Liver (tissue), 9 donors: Measurements from ENCODE around the gene CYB561D2. TPM values are rescaled to one million over a fixed set of nuclear protein-coding genes. Genes with fewer than 3 reads are reported as not detected.

Source experiments
- DNase-seq: peaks from one replicate; pipeline ENCODE4 v3.0.0-alpha.2; 2017; ENCODE audit warnings: low spot score
- H3K27ac ChIP-seq, 2 donors: one replicate each; pipeline ENCODE4 v1.7.0; 2013; ENCODE audit warnings: inconsistent platforms in 2 of 2, low read length in 2 of 2, control low read depth in 1 of 2, low read depth in 1 of 2, mild to moderate bottlenecking in 1 of 2
- H3K27me3 ChIP-seq, 4 donors: one replicate each; pipeline versions ENCODE4 v1.6.1 to v1.7.0; 2013; ENCODE audit warnings: low read length in 3 of 4, inconsistent platforms in 1 of 4, mild to moderate bottlenecking in 1 of 4, moderate library complexity in 1 of 4; ENCODE audit not compliant: control insufficient read depth in 4 of 4, insufficient read depth in 4 of 4
- H3K36me3 ChIP-seq, 4 donors: one replicate each; pipeline versions ENCODE4 v1.6.1 to v1.7.0; 2013; ENCODE audit warnings: low read length in 3 of 4, mild to moderate bottlenecking in 3 of 4, low read depth in 1 of 4, moderate library complexity in 1 of 4; ENCODE audit not compliant: control insufficient read depth in 4 of 4, insufficient read depth in 3 of 4
- H3K4me1 ChIP-seq, 4 donors: one replicate each; pipeline versions ENCODE4 v1.6.1 to v1.7.0; 2013; ENCODE audit warnings: low read length in 3 of 4, mild to moderate bottlenecking in 3 of 4, moderate library complexity in 1 of 4; ENCODE audit not compliant: control insufficient read depth in 4 of 4, insufficient read depth in 4 of 4
- H3K4me3 ChIP-seq, 3 donors: one replicate each; pipeline versions ENCODE4 v1.6.1 to v1.7.0; 2013; ENCODE audit warnings: low read length in 3 of 3, control low read depth in 1 of 3, low read depth in 1 of 3, mild to moderate bottlenecking in 1 of 3
- H3K9ac ChIP-seq, 2 donors: one replicate each; pipeline ENCODE4 v1.7.0; 2013; ENCODE audit warnings: low read length in 2 of 2, mild to moderate bottlenecking in 2 of 2, moderate library complexity in 2 of 2, control low read depth in 1 of 2, low read depth in 1 of 2
- H3K9me3 ChIP-seq, 4 donors: one replicate each; pipeline versions ENCODE4 v1.6.1 to v1.7.0; 2013; ENCODE audit warnings: low read length in 3 of 4; ENCODE audit not compliant: control insufficient read depth in 4 of 4
- ATF3 ChIP-seq: IDR thresholded peaks from 2 replicates; pipeline ENCODE4 v1.6.1; 2016; ENCODE audit warnings: antibody characterized with exemption
- EGR1 ChIP-seq, 2 donors: IDR thresholded peaks; 2 replicates each; pipeline ENCODE4 v1.6.1; 2016 to 2018; ENCODE audit warnings: antibody characterized with exemption in 2 of 2, low read depth in 2 of 2
- FOXA1 ChIP-seq: IDR thresholded peaks from 2 replicates; pipeline ENCODE4 v1.6.1; 2016; ENCODE audit warnings: antibody characterized with exemption
- FOXA2 ChIP-seq: IDR thresholded peaks from 2 replicates; pipeline ENCODE4 v1.6.1; 2016; ENCODE audit warnings: antibody characterized with exemption
- GABPA ChIP-seq, 2 donors: IDR thresholded peaks in 1 of 2; conservative IDR thresholded peaks in 1 of 2; 2 replicates each; pipeline ENCODE4 v1.6.1; 2016; ENCODE audit warnings: antibody characterized with exemption in 2 of 2, mild to moderate bottlenecking in 1 of 2, moderate library complexity in 1 of 2
- HNF4A ChIP-seq, 2 donors: conservative IDR thresholded peaks; 2 replicates each; pipeline ENCODE4 v1.6.1; 2016; ENCODE audit warnings: antibody characterized with exemption in 2 of 2, mild to moderate bottlenecking in 2 of 2
- HNF4G ChIP-seq: IDR thresholded peaks from 2 replicates; pipeline ENCODE4 v1.6.1; 2016; ENCODE audit warnings: antibody characterized with exemption
- JUND ChIP-seq, 2 donors: IDR thresholded peaks; 2 replicates each; pipeline ENCODE4 v1.6.1; 2016; ENCODE audit warnings: antibody characterized with exemption in 2 of 2
- NR2F2 ChIP-seq: IDR thresholded peaks from 2 replicates; pipeline ENCODE4 v1.6.1; 2016; ENCODE audit warnings: antibody characterized with exemption
- RAD21 ChIP-seq, 2 donors: IDR thresholded peaks; 2 replicates each; pipeline ENCODE4 v1.6.1; 2016; ENCODE audit warnings: antibody characterized with exemption in 2 of 2, mild to moderate bottlenecking in 2 of 2
- REST ChIP-seq: IDR thresholded peaks from 2 replicates; pipeline ENCODE4 v1.6.1; 2016; ENCODE audit warnings: antibody characterized with exemption, mild to moderate bottlenecking
- RXRA ChIP-seq, 2 donors: IDR thresholded peaks; 2 replicates each; pipeline ENCODE4 v1.6.1; 2017 to 2018; ENCODE audit warnings: antibody characterized with exemption in 2 of 2, mild to moderate bottlenecking in 1 of 2
- SP1 ChIP-seq: IDR thresholded peaks from 2 replicates; pipeline ENCODE4 v1.6.1; 2018; ENCODE audit warnings: antibody characterized with exemption, mild to moderate bottlenecking
- TAF1 ChIP-seq: conservative IDR thresholded peaks from 2 replicates; pipeline ENCODE4 v1.6.1; 2016; ENCODE audit warnings: antibody characterized with exemption, mild to moderate bottlenecking
- YY1 ChIP-seq: IDR thresholded peaks from 2 replicates; pipeline ENCODE4 v1.6.1; 2016; ENCODE audit warnings: antibody characterized with exemption, mild to moderate bottlenecking
- ZBTB33 ChIP-seq: IDR thresholded peaks from 2 replicates; pipeline ENCODE4 v1.6.1; 2016; ENCODE audit warnings: antibody characterized with exemption
- WGBS: extraction: QIAGEN DNeasy Blood & Tissue Kit; methylation state at CpG from one replicate; pipeline ENCODE4 v1.1.7; 2013; 5-methylcytosine and 5-hydroxymethylcytosine counted together
- polyA plus RNA-seq, 2 donors: library from polyadenylated mRNA; stranded (reverse) in 1 of 2; unstranded in 1 of 2; fragments of 200-250 nt in 1 of 2; fragments of >200 nt in 1 of 2; fragmentation: Nextera tagmentation in 1 of 2; extraction: Ambion mirVana in 1 of 2; gene quantifications; one replicate each; pipeline versions ENCODE4 v1.2.1 to v1.2.3, GENCODE V29; 2013 to 2015
- total RNA-seq, 2 donors: library from RNA; depleted of rRNA; stranded (reverse); fragments of >200 nt; gene quantifications; one replicate each; pipeline ENCODE4 v1.2.3, GENCODE V29; 2014
- TF ChIP-seq, protein P1 (sequence below): fragments of 150-350 bp; IDR thresholded peaks from 2 replicates; pipeline ENCODE4 v1.5.1; 2017; ENCODE audit warnings: improper control_type of control experiment, low read depth, low read length; ENCODE audit not compliant: missing input control
- TF ChIP-seq, protein P2 (sequence below): IDR thresholded peaks from 2 replicates; pipeline ENCODE4 v1.6.1; 2016; ENCODE audit warnings: antibody characterized with exemption
- donor health status: healthy.
- donor health status: healthy.
- donor health status: healthy.
- donor health status: healthy.
- donor health status: healthy.

The CYB561D2 gene
- total and polyA plus RNA-seq, 4 donors = 12.3 to 28.2 (median 22.1) TPM

- Histone ChIP-seq H3K27ac (no peak overlapping the region), H3K36me3 (peaks cover 0 to 10% (median 2%) of the 10 kb centered on the region in 4 donors), H3K4me3 (no peak overlapping the region), H3K9ac (no peak overlapping the region), H3K9me3 (no peaks in the 10 kb centered on the region), H3K4me1 (peaks cover 9 to 24% (median 20%) of the 10 kb centered on the region in 4 donors), H3K27me3 (no peaks in the 10 kb centered on the region)
- no peak for DNase-seq
- no peak for TF ChIP-seq GABPA (IDR thresholded peaks at IDR 0.05 in 1 of 2, conservative IDR thresholded peaks at IDR 0.05 in 1 of 2)
- TF ChIP-seq FOXA1 = no peak
- no peak for TF ChIP-seq EGR1 (IDR thresholded peaks at IDR 0.05; ENCODE audit: low read depth in 2 of 2)
- TF ChIP-seq, protein P1, sequence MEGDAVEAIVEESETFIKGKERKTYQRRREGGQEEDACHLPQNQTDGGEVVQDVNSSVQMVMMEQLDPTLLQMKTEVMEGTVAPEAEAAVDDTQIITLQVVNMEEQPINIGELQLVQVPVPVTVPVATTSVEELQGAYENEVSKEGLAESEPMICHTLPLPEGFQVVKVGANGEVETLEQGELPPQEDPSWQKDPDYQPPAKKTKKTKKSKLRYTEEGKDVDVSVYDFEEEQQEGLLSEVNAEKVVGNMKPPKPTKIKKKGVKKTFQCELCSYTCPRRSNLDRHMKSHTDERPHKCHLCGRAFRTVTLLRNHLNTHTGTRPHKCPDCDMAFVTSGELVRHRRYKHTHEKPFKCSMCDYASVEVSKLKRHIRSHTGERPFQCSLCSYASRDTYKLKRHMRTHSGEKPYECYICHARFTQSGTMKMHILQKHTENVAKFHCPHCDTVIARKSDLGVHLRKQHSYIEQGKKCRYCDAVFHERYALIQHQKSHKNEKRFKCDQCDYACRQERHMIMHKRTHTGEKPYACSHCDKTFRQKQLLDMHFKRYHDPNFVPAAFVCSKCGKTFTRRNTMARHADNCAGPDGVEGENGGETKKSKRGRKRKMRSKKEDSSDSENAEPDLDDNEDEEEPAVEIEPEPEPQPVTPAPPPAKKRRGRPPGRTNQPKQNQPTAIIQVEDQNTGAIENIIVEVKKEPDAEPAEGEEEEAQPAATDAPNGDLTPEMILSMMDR = no peak
- TF ChIP-seq HNF4G = no peak
- TF ChIP-seq, protein P2, sequence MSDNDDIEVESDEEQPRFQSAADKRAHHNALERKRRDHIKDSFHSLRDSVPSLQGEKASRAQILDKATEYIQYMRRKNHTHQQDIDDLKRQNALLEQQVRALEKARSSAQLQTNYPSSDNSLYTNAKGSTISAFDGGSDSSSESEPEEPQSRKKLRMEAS = no peak
- TF ChIP-seq RAD21 (IDR thresholded peaks at IDR 0.05) = no peak
- TF ChIP-seq FOXA2 = no peak
- TF ChIP-seq YY1 = no peak
- TF ChIP-seq ZBTB33 = no peak
- TF ChIP-seq NR2F2 = no peak
- TF ChIP-seq JUND (IDR thresholded peaks at IDR 0.05) = no peak
- TF ChIP-seq HNF4A (conservative IDR thresholded peaks at IDR 0.05) = no peak
- no peak for TF ChIP-seq TAF1
- no peak for TF ChIP-seq SP1
- WGBS = 98% methylated on average over 4 of the region's 4 CpGs
Measured at GRCh38 chr3:50314816-50315215, 35.8 kb upstream of the CYB561D2 start.

DNA sequence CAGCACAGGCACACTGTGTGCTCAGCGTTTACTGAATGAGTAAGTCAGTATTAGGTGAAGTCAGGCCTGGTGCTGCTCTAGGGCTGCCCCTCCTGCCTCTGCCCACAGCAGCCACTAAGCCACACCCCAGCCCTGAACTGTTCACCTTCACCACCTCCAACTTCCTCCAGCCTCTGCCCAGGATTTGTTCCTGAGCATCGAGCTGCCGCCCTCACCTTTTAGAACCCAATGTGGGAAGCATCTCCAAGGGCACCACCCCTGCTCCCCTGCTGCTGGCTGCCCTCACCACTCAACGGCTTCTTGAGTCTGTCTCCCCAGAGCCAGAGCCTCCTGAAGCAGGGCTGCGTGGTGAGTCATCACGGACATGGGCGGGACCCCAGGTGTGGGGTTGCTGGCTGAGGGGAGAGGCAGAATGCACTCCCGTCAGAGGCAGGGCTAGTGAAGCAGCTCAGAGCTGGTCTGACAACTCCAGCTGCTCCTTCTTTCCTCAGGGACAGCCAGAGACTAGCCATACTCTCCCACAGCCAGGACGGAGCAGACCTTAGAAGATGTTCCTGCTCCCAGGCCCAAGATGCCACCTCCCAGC is 33.9 kb upstream of the CYB561D2 start:
- Histone ChIP-seq H3K9me3 (no peaks in the 10 kb centered on the region), H3K36me3 (peaks cover 0 to 10% (median 2%) of the 10 kb centered on the region in 4 donors), H3K9ac (no peak overlapping the region), H3K27me3 (no peaks in the 10 kb centered on the region), H3K4me3 (no peak overlapping the region), H3K27ac (no peak overlapping the region), H3K4me1 (peaks cover 12 to 31% (median 27%) of the 10 kb centered on the region in 4 donors)
- no peak for DNase-seq
- whole genome bisulfite sequencing = 76% methylated on average over 9 of the region's 9 CpGs
- TF ChIP-seq HNF4A (conservative IDR thresholded peaks at IDR 0.05) = no peak
- no peak for TF ChIP-seq ATF3
- no peak for TF ChIP-seq ZBTB33
- no peak for TF ChIP-seq NR2F2
- TF ChIP-seq EGR1 (IDR thresholded peaks at IDR 0.05; ENCODE audit: low read depth in 2 of 2) = no peak
- TF ChIP-seq, protein P1 = no peak
- TF ChIP-seq TAF1 = no peak
- TF ChIP-seq JUND (IDR thresholded peaks at IDR 0.05) = no peak
- no peak for TF ChIP-seq FOXA1
- no peak for TF ChIP-seq YY1
- TF ChIP-seq RXRA (IDR thresholded peaks at IDR 0.05) = no peak
- TF ChIP-seq, protein P2 = no peak
- no peak for TF ChIP-seq REST
- no peak for TF ChIP-seq GABPA (IDR thresholded peaks at IDR 0.05 in 1 of 2, conservative IDR thresholded peaks at IDR 0.05 in 1 of 2)
- TF ChIP-seq RAD21 (IDR thresholded peaks at IDR 0.05) = no peak
- TF ChIP-seq SP1 = no peak
- TF ChIP-seq HNF4G = no peak
